Neural progenitor cell (in vitro differentiated cells): ENCODE measurements around the gene BAIAP2.

ENCODE experiments used
- EZH2 ChIP-seq: fragments of 200-600 bp; sonication (generic); IDR thresholded peaks from 2 replicates; pipeline ENCODE4 v1.6.1; 2017; ENCODE audit warnings: antibody characterized with exemption, mild to moderate bottlenecking, moderate library complexity
- TF ChIP-seq, protein P1 (sequence below): fragments of 200-600 bp; sonication (generic); IDR thresholded peaks from 2 replicates; pipeline ENCODE4 v1.5.1; 2017; ENCODE audit warnings: antibody characterized with exemption, mild to moderate bottlenecking

DNA sequence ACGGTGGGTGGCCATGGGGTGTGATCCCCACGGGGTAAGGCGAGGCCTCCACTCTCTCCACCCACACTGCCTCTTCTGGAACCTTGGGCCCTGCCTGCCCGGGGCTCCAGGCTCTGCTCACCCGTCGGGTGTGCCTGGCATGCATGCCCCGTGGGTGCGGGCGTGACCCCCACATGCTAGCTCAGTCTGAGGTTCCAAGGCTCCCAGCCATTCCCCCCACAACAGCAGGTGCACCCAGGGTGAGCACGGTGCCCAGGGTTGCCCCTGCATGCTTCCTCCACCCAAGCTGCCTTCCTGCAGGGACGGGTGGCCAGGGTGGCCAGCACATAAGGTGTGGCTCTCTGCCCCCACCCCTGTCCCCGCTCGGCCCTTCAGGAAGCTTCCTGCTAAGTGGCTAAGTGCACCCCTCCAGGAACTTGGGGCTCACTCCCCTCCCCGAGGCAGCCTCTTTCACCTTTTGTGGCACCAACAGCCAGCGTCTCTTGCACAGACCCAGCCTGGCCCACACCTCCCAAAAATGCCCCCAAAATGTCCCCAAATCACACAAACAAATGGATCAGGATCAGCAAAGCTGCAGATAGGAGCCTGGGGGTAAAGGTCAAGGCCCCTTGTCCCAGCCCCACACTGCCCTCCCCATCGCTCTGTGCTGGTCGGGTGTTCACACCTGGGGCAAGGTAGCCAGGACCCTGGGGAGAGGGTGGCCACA, 108.9 kb downstream of the BAIAP2 start:
- TF ChIP-seq, protein P1, sequence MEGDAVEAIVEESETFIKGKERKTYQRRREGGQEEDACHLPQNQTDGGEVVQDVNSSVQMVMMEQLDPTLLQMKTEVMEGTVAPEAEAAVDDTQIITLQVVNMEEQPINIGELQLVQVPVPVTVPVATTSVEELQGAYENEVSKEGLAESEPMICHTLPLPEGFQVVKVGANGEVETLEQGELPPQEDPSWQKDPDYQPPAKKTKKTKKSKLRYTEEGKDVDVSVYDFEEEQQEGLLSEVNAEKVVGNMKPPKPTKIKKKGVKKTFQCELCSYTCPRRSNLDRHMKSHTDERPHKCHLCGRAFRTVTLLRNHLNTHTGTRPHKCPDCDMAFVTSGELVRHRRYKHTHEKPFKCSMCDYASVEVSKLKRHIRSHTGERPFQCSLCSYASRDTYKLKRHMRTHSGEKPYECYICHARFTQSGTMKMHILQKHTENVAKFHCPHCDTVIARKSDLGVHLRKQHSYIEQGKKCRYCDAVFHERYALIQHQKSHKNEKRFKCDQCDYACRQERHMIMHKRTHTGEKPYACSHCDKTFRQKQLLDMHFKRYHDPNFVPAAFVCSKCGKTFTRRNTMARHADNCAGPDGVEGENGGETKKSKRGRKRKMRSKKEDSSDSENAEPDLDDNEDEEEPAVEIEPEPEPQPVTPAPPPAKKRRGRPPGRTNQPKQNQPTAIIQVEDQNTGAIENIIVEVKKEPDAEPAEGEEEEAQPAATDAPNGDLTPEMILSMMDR: no peak
- TF ChIP-seq EZH2: no peak
